GM19328 (cell line): ENCODE results near the gene ELANE.

Experiments
- ATAC-seq: cut with Tn5 transposase; IDR thresholded peaks from one replicate; pipeline ENCODE4 v1.9.1; 2021; ENCODE audit warnings: mild to moderate bottlenecking, moderate library complexity; ENCODE audit not compliant: unreplicated experiment

ELANE gene

GRCh38 chr19:852136-853013, at the start of gene ELANE:
ELANE (plus strand) TSS chr19:852303; CDS start chr19:852329, 26 bp downstream.
- ATAC-seq, result no peak

GRCh38 chr19:802498-803098, 49.5 kb upstream of the ELANE start:
- no peak for ATAC-seq

GRCh38 chr19:803099-803561, 49.0 kb upstream of the ELANE start:
- ATAC-seq, result no peak

- no peak for ATAC-seq
Observed at GRCh38 chr19:803686-804418, 48.3 kb upstream of the ELANE start.

- no peak for ATAC-seq
Observed at GRCh38 chr19:804419-805165, 47.5 kb upstream of the ELANE start.

GRCh38 chr19:805166-805551, 46.9 kb upstream of the ELANE start:
- no peak for ATAC-seq

GRCh38 chr19:805600-806550, 46.2 kb upstream of the ELANE start:
- no peak for ATAC-seq

GRCh38 chr19:806815-807421, 45.2 kb upstream of the ELANE start:
- no peak for ATAC-seq

- no peak for ATAC-seq
Observed at GRCh38 chr19:807627-808422, 44.3 kb upstream of the ELANE start.

- no peak for ATAC-seq
Observed at GRCh38 chr19:808423-808775, 43.7 kb upstream of the ELANE start.

GRCh38 chr19:810077-810855, 41.8 kb upstream of the ELANE start:
- no peak for ATAC-seq

GRCh38 chr19:810883-811489, 41.1 kb upstream of the ELANE start:
- ATAC-seq, result no peak

- no peak for ATAC-seq
Observed at GRCh38 chr19:811506-812048, 40.5 kb upstream of the ELANE start.

- ATAC-seq, result no peak
Observed at GRCh38 chr19:812049-812746, 39.9 kb upstream of the ELANE start.

GRCh38 chr19:812747-813218, 39.3 kb upstream of the ELANE start:
- no peak for ATAC-seq
